ENCODE results near the gene HMOX2. TPM values are rescaled to one million over a fixed set of nuclear protein-coding genes. Genes with fewer than 3 reads are reported as not detected.

HMOX2 gene
- polyA plus RNA-seq, 1 donor (not counting 4 experiments of a cell fraction or from before 2014, with no cell fraction given) = 167 TPM

DNA sequence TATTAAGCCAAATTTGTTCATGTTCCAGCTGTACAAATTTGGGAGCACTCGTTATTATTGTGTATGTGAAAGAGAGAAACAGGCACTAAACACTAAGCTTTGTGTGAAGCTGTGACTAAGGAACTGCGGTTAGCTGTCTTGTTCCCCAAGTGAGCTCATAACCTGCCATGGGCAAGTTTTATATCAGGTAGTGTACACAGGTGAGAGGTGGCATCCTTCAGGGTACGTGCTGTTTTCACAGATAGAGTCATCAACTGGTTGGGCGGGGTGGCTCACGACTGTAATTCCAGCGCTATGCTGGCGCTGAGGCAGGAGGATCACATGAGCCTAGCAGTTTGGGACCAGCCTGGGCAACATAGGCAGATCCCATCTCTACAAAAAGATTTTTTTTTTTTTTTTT is 47.7 kb upstream of the HMOX2 start:
- Histone ChIP-seq H3K9ac (ENCODE audit: control insufficient read depth, extremely low read depth, insufficient read depth, low read length) (peak overlapping the region; percentile 33), H3K36me3 (ENCODE audit: control insufficient read depth in 2 of 2, extremely low read depth in 1 of 2, insufficient read depth in 2 of 2, low read length in 2 of 2) (peaks cover 3 to 14% of the 10 kb centered on the region in 2 experiments), H3K4me3 (ENCODE audit: control insufficient read depth in 2 of 3, extremely low read depth in 1 of 3, insufficient read depth in 2 of 3, low read depth in 1 of 3, low read length in 3 of 3) (no peak overlapping the region), H3K9me1 (ENCODE audit: control insufficient read depth, extremely low read depth, insufficient read depth, low read length) (no peaks in the 10 kb centered on the region), H3K4me1 (ENCODE audit: control insufficient read depth, extremely low read depth, insufficient read depth, low read length) (peaks cover 21% of the 10 kb centered on the region), H4K20me1 (ENCODE audit: control insufficient read depth, extremely low read depth, insufficient read depth, low read length) (no peaks in the 10 kb centered on the region), H3K27ac (ENCODE audit: control insufficient read depth, insufficient read depth, low read length) (peak overlapping the region; percentile 73), H3K27me3 (ENCODE audit: control insufficient read depth, extremely low read depth, insufficient read depth, low read length) (no peaks in the 10 kb centered on the region), H3K9me3 (ENCODE audit: control insufficient read depth, low read depth, low read length) (no peaks in the 10 kb centered on the region), H3K4me2 (ENCODE audit: control insufficient read depth, extremely low read depth, insufficient read depth, low read depth, low read length) (peak overlapping the region; percentile 27), H3K79me2 (ENCODE audit: control insufficient read depth, insufficient read depth, low read length) (peaks cover 63% of the 10 kb centered on the region), H2AFZ (ENCODE audit: control insufficient read depth, low read length) (no peak overlapping the region)
- dilution Hi-C loops (cut with MboI; ENCODE audit: extremely low pct_ligation_motif_present, low sequenced_read_pairs) = no loop called here
- DNase-seq (ENCODE audit: low read depth, low spot score) = peak; percentile 81
- no peak for FAIRE-seq
- TF ChIP-seq EZH2 (IDR thresholded peaks at IDR 0.05; ENCODE audit: low read length) = no peak
- TF ChIP-seq, protein P1, sequence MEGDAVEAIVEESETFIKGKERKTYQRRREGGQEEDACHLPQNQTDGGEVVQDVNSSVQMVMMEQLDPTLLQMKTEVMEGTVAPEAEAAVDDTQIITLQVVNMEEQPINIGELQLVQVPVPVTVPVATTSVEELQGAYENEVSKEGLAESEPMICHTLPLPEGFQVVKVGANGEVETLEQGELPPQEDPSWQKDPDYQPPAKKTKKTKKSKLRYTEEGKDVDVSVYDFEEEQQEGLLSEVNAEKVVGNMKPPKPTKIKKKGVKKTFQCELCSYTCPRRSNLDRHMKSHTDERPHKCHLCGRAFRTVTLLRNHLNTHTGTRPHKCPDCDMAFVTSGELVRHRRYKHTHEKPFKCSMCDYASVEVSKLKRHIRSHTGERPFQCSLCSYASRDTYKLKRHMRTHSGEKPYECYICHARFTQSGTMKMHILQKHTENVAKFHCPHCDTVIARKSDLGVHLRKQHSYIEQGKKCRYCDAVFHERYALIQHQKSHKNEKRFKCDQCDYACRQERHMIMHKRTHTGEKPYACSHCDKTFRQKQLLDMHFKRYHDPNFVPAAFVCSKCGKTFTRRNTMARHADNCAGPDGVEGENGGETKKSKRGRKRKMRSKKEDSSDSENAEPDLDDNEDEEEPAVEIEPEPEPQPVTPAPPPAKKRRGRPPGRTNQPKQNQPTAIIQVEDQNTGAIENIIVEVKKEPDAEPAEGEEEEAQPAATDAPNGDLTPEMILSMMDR (optimal IDR thresholded peaks at IDR 0.05 in 1 of 3, IDR thresholded peaks at IDR 0.05 in 1 of 3, conservative IDR thresholded peaks at IDR 0.05 in 1 of 3; ENCODE audit: extremely low read depth in 1 of 3, insufficient read depth in 2 of 3, low read length in 3 of 3) = no peak

DNA sequence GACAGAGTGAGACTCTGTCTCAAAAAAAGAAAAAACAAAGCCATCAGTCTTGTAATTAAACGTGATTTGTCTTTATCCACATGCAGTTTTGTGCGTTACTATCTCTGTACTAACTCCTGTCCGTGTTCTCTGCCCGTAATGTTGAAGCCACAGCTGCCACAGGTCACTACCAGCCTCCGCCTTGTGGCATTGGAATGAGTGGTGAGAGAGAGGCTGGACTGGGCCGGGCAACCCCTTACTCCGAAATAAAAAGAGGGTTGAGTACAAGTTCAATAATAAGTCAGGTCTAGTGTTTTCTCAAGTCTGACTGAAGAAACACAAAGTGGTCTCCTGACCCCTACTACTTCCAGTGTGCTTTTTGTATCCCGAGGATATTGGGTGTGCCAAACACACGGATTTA is 45.2 kb upstream of the HMOX2 start:
- peaks cover 4% of the 10 kb centered on the region for H4K20me1 ChIP-seq (ENCODE audit: control insufficient read depth, extremely low read depth, insufficient read depth, low read length)
- TF ChIP-seq, protein P1 (optimal IDR thresholded peaks at IDR 0.05 in 1 of 3, IDR thresholded peaks at IDR 0.05 in 1 of 3, conservative IDR thresholded peaks at IDR 0.05 in 1 of 3; ENCODE audit: extremely low read depth in 1 of 3, insufficient read depth in 2 of 3, low read length in 3 of 3) = no peak
- no peak for TF ChIP-seq EZH2 (IDR thresholded peaks at IDR 0.05; ENCODE audit: low read length)
- no peak overlapping the region for H3K9ac ChIP-seq (ENCODE audit: control insufficient read depth, extremely low read depth, insufficient read depth, low read length)
- H3K27me3 ChIP-seq (ENCODE audit: control insufficient read depth, extremely low read depth, insufficient read depth, low read length) = no peaks in the 10 kb centered on the region
- no peak for FAIRE-seq
- no peak for DNase-seq (ENCODE audit: low read depth, low spot score)
- H3K4me2 ChIP-seq (ENCODE audit: control insufficient read depth, extremely low read depth, insufficient read depth, low read depth, low read length) = no peak overlapping the region
- H3K9me1 ChIP-seq (ENCODE audit: control insufficient read depth, extremely low read depth, insufficient read depth, low read length) = no peaks in the 10 kb centered on the region
- no peak overlapping the region for H2AFZ ChIP-seq (ENCODE audit: control insufficient read depth, low read length)
- no peak overlapping the region for H3K27ac ChIP-seq (ENCODE audit: control insufficient read depth, insufficient read depth, low read length)
- H3K79me2 ChIP-seq (ENCODE audit: control insufficient read depth, insufficient read depth, low read length) = peaks cover 76% of the 10 kb centered on the region
- peaks cover 8 to 27% of the 10 kb centered on the region in 2 experiments for H3K36me3 ChIP-seq (ENCODE audit: control insufficient read depth in 2 of 2, extremely low read depth in 1 of 2, insufficient read depth in 2 of 2, low read length in 2 of 2)
- no peak overlapping the region for H3K4me3 ChIP-seq (ENCODE audit: control insufficient read depth in 2 of 3, extremely low read depth in 1 of 3, insufficient read depth in 2 of 3, low read depth in 1 of 3, low read length in 3 of 3)
- peaks cover 21% of the 10 kb centered on the region for H3K4me1 ChIP-seq (ENCODE audit: control insufficient read depth, extremely low read depth, insufficient read depth, low read length)
- dilution Hi-C loops (cut with MboI; ENCODE audit: extremely low pct_ligation_motif_present, low sequenced_read_pairs) = no loop called here
- H3K9me3 ChIP-seq (ENCODE audit: control insufficient read depth, low read depth, low read length) = no peaks in the 10 kb centered on the region
